Epithelial cell of esophagus (primary cell): Measurements from ENCODE around the gene TSACC.

ENCODE experiments used
- DNase-seq: peaks from one replicate; pipeline ENCODE4 v3.0.0; 2010; ENCODE audit warnings: low read depth
- H3K4me3 ChIP-seq: 2 replicates; pipeline ENCODE4 v1.5.1; 2011; ENCODE audit warnings: mild to moderate bottlenecking, low read length, control low read depth
- TF ChIP-seq, protein P1 (sequence below): IDR thresholded peaks from 2 replicates; pipeline ENCODE4 v1.5.1; 2011; ENCODE audit warnings: low read depth, mild to moderate bottlenecking, low read length, control low read depth, inconsistent platforms; ENCODE audit not compliant: insufficient read depth; ENCODE audit errors: missing control alignments

The TSACC gene

DNA sequence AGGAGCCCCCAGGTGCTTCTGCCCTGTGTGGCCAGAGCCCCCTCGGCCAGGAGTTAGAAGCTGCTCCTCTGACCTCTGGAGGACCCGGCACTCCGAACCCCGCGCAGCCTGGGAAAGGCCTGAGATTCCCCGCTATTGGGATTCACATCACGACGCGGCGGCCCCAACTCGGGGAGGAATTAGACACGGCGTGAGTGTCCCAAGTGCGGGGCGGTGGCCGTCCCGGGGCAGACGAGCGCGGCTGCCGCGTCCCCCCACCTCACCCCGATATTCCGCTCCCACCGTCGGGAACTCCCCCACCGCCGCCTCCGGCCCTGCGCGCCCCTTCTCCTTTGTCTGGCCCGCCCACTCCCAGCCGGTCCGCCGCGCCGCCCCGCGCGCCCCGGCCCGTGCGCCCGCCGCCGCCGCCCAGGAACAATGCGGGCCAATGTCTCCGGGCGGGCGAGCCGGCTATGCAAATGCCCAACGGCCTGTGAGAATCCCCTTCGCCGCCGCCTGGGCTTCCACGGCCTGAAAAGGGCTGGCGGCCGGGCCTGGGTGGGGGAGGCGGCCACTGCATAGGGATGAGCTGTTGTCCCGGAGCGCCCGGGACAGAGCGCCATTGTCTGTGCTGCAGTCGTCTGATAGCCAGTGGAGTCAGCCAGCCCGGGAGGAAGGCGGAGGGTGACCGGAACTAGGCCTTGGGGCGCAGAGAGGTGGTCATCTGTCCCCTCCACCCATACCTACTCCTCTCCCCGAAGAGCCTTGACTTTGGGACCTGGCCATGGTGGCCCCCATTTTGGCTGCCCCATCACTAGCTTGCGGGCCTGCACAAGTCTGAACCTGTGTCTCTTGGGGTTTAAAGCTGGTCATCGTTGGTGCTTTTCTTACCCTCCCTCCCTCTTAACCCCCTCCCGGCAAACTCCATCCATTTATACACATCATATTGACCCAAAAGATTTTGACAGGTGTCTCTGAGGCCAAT is 50.1 kb downstream of the TSACC start:
- TF ChIP-seq, protein P1, sequence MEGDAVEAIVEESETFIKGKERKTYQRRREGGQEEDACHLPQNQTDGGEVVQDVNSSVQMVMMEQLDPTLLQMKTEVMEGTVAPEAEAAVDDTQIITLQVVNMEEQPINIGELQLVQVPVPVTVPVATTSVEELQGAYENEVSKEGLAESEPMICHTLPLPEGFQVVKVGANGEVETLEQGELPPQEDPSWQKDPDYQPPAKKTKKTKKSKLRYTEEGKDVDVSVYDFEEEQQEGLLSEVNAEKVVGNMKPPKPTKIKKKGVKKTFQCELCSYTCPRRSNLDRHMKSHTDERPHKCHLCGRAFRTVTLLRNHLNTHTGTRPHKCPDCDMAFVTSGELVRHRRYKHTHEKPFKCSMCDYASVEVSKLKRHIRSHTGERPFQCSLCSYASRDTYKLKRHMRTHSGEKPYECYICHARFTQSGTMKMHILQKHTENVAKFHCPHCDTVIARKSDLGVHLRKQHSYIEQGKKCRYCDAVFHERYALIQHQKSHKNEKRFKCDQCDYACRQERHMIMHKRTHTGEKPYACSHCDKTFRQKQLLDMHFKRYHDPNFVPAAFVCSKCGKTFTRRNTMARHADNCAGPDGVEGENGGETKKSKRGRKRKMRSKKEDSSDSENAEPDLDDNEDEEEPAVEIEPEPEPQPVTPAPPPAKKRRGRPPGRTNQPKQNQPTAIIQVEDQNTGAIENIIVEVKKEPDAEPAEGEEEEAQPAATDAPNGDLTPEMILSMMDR = no peak
- no peak for DNase-seq
- H3K4me3 ChIP-seq = no peak overlapping the region

- TF ChIP-seq, protein P1 = no peak
- DNase-seq = no peak
- H3K4me3 ChIP-seq = no peak overlapping the region
These were observed 51.0 kb downstream of the TSACC start for GRCh38 chr1:156389311-156389710.

GRCh38 chr1:156390469-156391365 is 52.4 kb downstream of the TSACC start:
- DNase-seq = no peak
- TF ChIP-seq, protein P1 = no peak
- H3K4me3 ChIP-seq = no peak overlapping the region

DNA sequence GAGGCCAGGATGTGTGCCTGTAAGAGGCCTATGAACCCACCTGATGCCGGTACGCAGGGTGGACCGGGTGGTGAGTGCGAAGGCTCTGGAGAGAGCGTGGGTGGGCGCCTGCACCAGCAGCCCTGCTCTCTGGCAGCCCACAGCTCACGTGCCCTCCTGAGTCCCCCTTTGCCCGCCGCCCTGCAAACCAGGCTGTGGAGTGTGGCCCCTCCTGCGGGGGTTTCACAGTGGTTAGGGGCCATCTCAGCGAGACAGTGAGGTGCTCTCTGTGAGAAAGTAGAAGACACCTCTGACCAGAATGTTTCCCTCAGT is 53.0 kb downstream of the TSACC start:
- H3K4me3 ChIP-seq = no peak overlapping the region
- TF ChIP-seq, protein P1 = no peak
- no peak for DNase-seq

DNA sequence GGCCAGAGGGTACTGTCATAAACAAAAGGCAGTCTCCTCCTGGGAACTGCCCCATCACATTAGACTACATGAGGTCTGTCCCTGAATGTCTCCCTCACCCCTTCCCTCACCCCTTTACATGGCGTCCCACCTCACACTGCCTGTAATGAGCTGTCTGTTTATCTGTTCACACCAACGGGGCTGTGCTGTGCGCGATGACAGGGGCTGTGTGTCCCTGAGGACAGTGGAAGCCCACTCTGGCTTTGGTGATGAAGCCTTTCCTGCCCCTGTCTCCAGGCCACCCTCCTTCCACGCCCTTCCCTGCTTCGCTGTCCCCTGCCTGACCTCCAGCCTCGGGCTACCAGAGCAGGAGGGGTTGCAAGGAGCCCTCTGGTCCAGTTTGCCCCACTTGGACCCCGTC is 53.4 kb downstream of the TSACC start:
- TF ChIP-seq, protein P1 = no peak
- no peak for DNase-seq

GRCh38 chr1:156392452-156392853 is 54.1 kb downstream of the TSACC start:
- TF ChIP-seq, protein P1 = no peak
- no peak overlapping the region for H3K4me3 ChIP-seq
- no peak for DNase-seq

More for the DNA sequence above, 53.4 kb downstream of the TSACC start:
- H3K4me3 ChIP-seq = no peak overlapping the region
